Panc1 (cell line): ENCODE results near the gene SCART1. TPM values are rescaled to one million over a fixed set of nuclear protein-coding genes. Genes with fewer than 3 reads are reported as not detected.

Experiments used
- ATAC-seq: fragments of 200-7000 bp; cut with Tn5 transposase; 2 replicates; pipeline ENCODE4 v1.9.1; 2020; ENCODE audit warnings: mild to moderate bottlenecking, moderate library complexity
- BruUV-seq: library from RNA; stranded (reverse); fragments of 400-500 nt; replicated peaks from 2 replicates; lab custom pipeline; 2021; lab: Mats Ljungman, UMichigan
- CTCF ChIA-PET: fragments of 300-600 bp; sonication (Branson Sonifier 250); formaldehyde crosslinking; loops from one replicate; lab custom pipeline; 2022; ENCODE audit warnings: antibody characterized with exemption; lab: Charles Lee
- POLR2A ChIA-PET: fragments of 300-600 bp; sonication (Branson Sonifier 250); formaldehyde crosslinking; loops from one replicate; lab custom pipeline; 2022; ENCODE audit warnings: antibody characterized with exemption; lab: Charles Lee
- DNase-seq: peaks from one replicate; pipeline ENCODE4 v3.0.0-alpha.2; 2010; ENCODE audit warnings: low read depth, low spot score
- H3K27ac ChIP-seq: 2 replicates; pipeline ENCODE4 v1.5.1; 2011; ENCODE audit warnings: mild to moderate bottlenecking, low read length, inconsistent platforms
- H3K27me3 ChIP-seq: fragments of 200-500 bp; sonication (Bioruptor generic); 2 replicates; pipeline ENCODE4 v1.6.0; 2014; ENCODE audit warnings: low read length, inconsistent platforms; ENCODE audit not compliant: control insufficient read depth, insufficient read depth
- H3K36me3 ChIP-seq: fragments of 200-500 bp; sonication (Bioruptor generic); 2 replicates; pipeline ENCODE4 v1.5.1; 2014; ENCODE audit warnings: inconsistent platforms, mild to moderate bottlenecking, low read length, moderate library complexity; ENCODE audit not compliant: control insufficient read depth, insufficient read depth
- H3K4me1 ChIP-seq: 2 replicates; pipeline ENCODE4 v1.5.1; 2011; ENCODE audit warnings: inconsistent platforms, mild to moderate bottlenecking, low read length, moderate library complexity; ENCODE audit not compliant: control insufficient read depth, insufficient read depth
- H3K4me3 ChIP-seq, 2 experiments: 2 replicates each; pipeline ENCODE4 v1.5.1; 2011 to 2012; ENCODE audit warnings: low read depth in 2 of 2, low read length in 2 of 2, mild to moderate bottlenecking in 2 of 2, inconsistent platforms in 1 of 2, moderate library complexity in 1 of 2
- H3K9me3 ChIP-seq: fragments of 200-500 bp; sonication (Bioruptor generic); 2 replicates; pipeline ENCODE4 v1.5.1; 2014; ENCODE audit warnings: low read depth, mild to moderate bottlenecking, inconsistent platforms, low read length, moderate library complexity; ENCODE audit not compliant: control insufficient read depth, insufficient read depth
- CTCF ChIP-seq: fragments of 450-650 bp; IDR thresholded peaks from 2 replicates; pipeline ENCODE4 v1.5.1; 2017; ENCODE audit warnings: mild to moderate bottlenecking
- POLR2AphosphoS5 ChIP-seq: IDR thresholded peaks from 2 replicates; pipeline ENCODE4 v1.6.1; 2012; ENCODE audit warnings: mild to moderate bottlenecking, low read depth, low read length, moderate library complexity
- REST ChIP-seq, 2 experiments: IDR thresholded peaks; 2 replicates each; pipeline ENCODE4 v1.6.1; 2011 to 2012; ENCODE audit warnings: low read depth in 2 of 2, control low read depth in 1 of 2, low read length in 1 of 2, mild to moderate bottlenecking in 1 of 2, moderate library complexity in 1 of 2; ENCODE audit not compliant: insufficient read depth in 1 of 2
- SIN3A ChIP-seq: IDR thresholded peaks from 2 replicates; pipeline ENCODE4 v1.6.1; 2012; ENCODE audit warnings: low read depth, mild to moderate bottlenecking, low read length, moderate library complexity, borderline replicate concordance; ENCODE audit not compliant: insufficient read depth
- TCF7L2 ChIP-seq: IDR thresholded peaks from 2 replicates; pipeline ENCODE4 v1.6.1; 2011; ENCODE audit warnings: mild to moderate bottlenecking, low read depth, low read length, inconsistent platforms
- in situ Hi-C: cut with HindIII; loops from 2 replicates; pipeline ENCODE4 v1.10.0; 2016; ENCODE audit warnings: low sequenced_read_pairs, low pct_unique_long_range_greater_than_20kb
- intact Hi-C: fragments of 100-400 bp; cut with micrococcal nuclease; formaldehyde crosslinking; loops from one replicate; pipeline ENCODE4 v1.10.0; 2022; ENCODE audit not compliant: unreplicated experiment
- total RNA-seq: library from RNA; stranded (reverse); gene quantifications from one replicate; pipeline ENCODE4 v1.2.1, GENCODE V29; 2021; ENCODE audit not compliant: unreplicated experiment

Gene SCART1
- total RNA-seq, 1 experiment from 2014 or later, result 0.57 TPM

- intact Hi-C loops, result no loop called here
- CTCF ChIA-PET, result no interaction called here
- H3K27ac ChIP-seq, result no peak overlapping the region
Measured at GRCh38 chr10:133461841-133462240, 8.1 kb downstream of the SCART1 start.

GRCh38 chr10:133462512-133463305 is 9.0 kb downstream of the SCART1 start:
- Histone ChIP-seq H3K36me3 (no peaks in the 10 kb centered on the region), H3K27me3 (peaks cover 3% of the 10 kb centered on the region; the same call in 1 of the 2 replicates), H3K27ac (no peak overlapping the region), H3K9me3 (no peaks in the 10 kb centered on the region), H3K4me3 (no peak overlapping the region), H3K4me1 (no peaks in the 10 kb centered on the region)
- ChIA-PET POLR2A (no interaction called here), CTCF (no interaction called here)
- DNase-seq (no peak), ATAC-seq (no peak)
- TF ChIP-seq SIN3A, result no peak
- no peak for TF ChIP-seq TCF7L2
- no peak for TF ChIP-seq REST (IDR thresholded peaks at IDR 0.05; ENCODE audit: insufficient read depth in 1 of 2, low read depth in 2 of 2, low read length in 1 of 2)
- TF ChIP-seq POLR2AphosphoS5, result no peak
- TF ChIP-seq CTCF, result no peak
- BruUV-seq, result no TSS peak
- intact Hi-C loops (no loop called here), in situ Hi-C loops (no loop called here)

More at GRCh38 chr10:133461841-133462240, 8.1 kb downstream of the SCART1 start:
- no peaks in the 10 kb centered on the region for H3K4me1 ChIP-seq
- peaks cover 3% of the 10 kb centered on the region; the same call in 1 of the 2 replicates for H3K27me3 ChIP-seq
- no TSS peak for BruUV-seq
- in situ Hi-C loops, result no loop called here
- no peaks in the 10 kb centered on the region for H3K36me3 ChIP-seq
- POLR2A ChIA-PET, result no interaction called here
- ATAC-seq, result no peak
- no peak overlapping the region for H3K4me3 ChIP-seq
- DNase-seq, result no peak
- no peak for TF ChIP-seq SIN3A
- no peak for TF ChIP-seq POLR2AphosphoS5
- no peak for TF ChIP-seq CTCF
- TF ChIP-seq REST (IDR thresholded peaks at IDR 0.05; ENCODE audit: insufficient read depth in 1 of 2, low read depth in 2 of 2, low read length in 1 of 2), result no peak
- TF ChIP-seq TCF7L2, result no peak
- no peaks in the 10 kb centered on the region for H3K9me3 ChIP-seq
